Gastroesophageal sphincter (tissue), 3 donors: Measurements from ENCODE around the gene CAMK2B.

ENCODE experiments used
- POLR2A ChIP-seq, 2 donors: fragments of 450-650 bp; IDR thresholded peaks; one replicate each; pipeline ENCODE4 v1.6.1; 2017; ENCODE audit warnings: antibody characterized with exemption in 2 of 2, mild to moderate bottlenecking in 2 of 2, moderate library complexity in 1 of 2
- POLR2AphosphoS5 ChIP-seq: sonication (generic); formaldehyde crosslinking; IDR thresholded peaks from one replicate; pipeline ENCODE4 v1.6.1; 2017; ENCODE audit warnings: antibody characterized with exemption
- TF ChIP-seq, protein P1 (sequence below), 4 experiments: fragments of 200-600 bp in 2 of 4; fragments of 450-650 bp in 2 of 4; sonication (generic) in 1 of 4; IDR thresholded peaks; one replicate each; pipeline ENCODE4 v1.5.1; 2017 to 2019; ENCODE audit warnings: antibody characterized with exemption in 4 of 4, mild to moderate bottlenecking in 2 of 4, moderate library complexity in 2 of 4

DNA sequence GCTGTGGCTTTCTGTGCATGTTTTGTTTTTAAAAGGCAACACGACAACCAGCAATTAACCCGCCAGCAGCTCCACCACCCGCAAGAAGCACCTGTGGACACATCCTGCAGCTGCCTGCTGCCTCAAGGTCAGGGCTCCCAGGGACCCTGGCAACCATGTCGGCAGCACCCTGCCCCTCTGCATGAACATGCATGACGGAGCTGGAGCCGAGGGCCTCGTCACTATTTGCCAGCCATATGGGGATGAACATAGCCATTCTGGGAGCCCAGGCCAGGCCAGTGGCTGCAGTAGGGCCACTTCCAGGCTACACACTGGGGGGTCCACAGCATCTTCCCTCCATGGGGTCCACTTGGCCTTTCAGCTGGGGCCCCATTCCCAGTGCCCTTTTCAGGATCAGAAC, 52.9 kb downstream of the CAMK2B start:
- TF ChIP-seq, protein P1, sequence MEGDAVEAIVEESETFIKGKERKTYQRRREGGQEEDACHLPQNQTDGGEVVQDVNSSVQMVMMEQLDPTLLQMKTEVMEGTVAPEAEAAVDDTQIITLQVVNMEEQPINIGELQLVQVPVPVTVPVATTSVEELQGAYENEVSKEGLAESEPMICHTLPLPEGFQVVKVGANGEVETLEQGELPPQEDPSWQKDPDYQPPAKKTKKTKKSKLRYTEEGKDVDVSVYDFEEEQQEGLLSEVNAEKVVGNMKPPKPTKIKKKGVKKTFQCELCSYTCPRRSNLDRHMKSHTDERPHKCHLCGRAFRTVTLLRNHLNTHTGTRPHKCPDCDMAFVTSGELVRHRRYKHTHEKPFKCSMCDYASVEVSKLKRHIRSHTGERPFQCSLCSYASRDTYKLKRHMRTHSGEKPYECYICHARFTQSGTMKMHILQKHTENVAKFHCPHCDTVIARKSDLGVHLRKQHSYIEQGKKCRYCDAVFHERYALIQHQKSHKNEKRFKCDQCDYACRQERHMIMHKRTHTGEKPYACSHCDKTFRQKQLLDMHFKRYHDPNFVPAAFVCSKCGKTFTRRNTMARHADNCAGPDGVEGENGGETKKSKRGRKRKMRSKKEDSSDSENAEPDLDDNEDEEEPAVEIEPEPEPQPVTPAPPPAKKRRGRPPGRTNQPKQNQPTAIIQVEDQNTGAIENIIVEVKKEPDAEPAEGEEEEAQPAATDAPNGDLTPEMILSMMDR (IDR thresholded peaks at IDR 0.05) = no peak
- TF ChIP-seq POLR2A (IDR thresholded peaks at IDR 0.05) (no peak), POLR2AphosphoS5 (no peak)
